HG02884 (cell line): ENCODE data around the gene DUSP23.

Experiments
- ATAC-seq: cut with Tn5 transposase; IDR thresholded peaks from one replicate; pipeline ENCODE4 v1.9.1; 2021; ENCODE audit warnings: mild to moderate bottlenecking, moderate library complexity; ENCODE audit not compliant: unreplicated experiment

Gene DUSP23

DNA sequence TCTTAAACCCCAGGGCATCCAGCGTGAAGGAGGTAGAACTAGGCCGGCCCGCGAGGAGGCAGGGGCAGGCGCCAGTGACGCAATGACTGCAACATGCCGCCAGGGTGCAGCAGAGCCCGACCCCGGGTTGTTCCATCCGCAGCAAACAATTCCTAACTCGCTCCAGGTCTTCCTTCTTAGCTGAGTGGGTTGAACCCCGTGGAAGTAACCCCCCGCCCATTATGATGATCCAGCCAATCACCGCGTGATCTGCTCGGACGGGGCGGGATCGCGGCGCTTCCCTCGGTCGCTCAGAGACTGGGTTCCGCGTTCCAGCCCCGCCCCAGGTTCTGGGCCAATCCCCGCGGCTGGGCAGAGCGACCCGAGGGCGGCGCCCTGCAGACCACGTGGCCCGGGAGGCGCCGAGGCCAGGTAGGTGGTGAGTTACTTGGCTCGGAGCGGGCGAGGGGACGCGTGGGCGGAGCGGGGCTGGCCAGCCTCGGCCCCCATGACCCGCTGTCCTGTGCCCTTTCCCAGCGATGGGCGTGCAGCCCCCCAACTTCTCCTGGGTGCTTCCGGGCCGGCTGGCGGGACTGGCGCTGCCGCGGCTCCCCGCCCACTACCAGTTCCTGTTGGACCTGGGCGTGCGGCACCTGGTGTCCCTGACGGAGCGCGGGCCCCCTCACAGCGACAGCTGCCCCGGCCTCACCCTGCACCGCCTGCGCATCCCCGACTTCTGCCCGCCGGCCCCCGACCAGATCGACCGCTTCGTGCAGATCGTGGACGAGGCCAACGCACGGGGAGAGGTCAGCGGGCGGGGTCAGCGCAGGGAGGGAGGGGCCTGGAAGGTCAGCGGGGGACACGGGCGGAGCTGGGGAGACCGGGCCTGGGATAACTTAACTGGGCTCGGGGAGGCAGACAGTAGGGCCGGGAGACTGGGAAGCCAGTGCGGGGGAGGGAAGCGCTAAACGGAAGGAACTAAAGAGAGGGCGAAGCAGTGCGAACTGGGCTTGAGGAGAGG is at the start of gene DUSP23:
Gene DUSP23 (plus strand): TSS at position 380 of the 1,000 bp plus-strand sequence. CDS start 139 bp downstream, at position 519.
- ATAC-seq: peak; percentile 99

DNA sequence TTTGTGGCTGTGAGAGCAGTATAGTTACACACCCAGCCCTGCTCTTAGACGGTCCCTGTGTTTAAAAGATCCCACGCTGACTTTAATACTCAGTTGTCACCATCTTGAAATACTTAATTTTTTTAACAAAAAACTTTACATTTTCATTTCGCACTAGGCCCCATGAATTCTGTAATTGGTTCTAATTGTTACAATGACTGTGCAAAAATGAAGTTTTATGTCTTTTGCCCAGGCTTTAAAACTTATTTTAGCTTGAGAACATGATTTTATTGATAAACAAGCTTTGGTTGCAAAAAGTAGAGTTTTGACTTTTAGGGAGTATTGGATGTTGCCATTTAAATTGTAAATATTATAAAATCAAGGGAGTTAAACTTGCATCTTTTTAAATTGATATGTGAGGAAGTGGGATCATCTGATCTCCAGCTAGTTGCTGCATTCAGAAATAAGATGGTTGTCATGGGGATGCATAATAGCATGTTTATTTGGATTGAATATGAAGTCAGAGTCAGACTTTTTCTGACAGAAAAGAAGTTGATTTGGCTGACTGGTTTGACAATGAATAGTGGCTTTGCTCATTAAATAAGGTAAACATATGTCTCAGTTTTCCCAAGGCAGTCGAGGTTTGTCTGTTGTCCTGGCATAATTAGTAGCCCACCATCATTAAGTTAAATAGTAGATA is 43.4 kb upstream of the DUSP23 start:
- no peak for ATAC-seq

- no peak for ATAC-seq
Observed at GRCh38 chr1:159743651-159744410, 36.9 kb upstream of the DUSP23 start.

GRCh38 chr1:159746666-159747065 is 34.1 kb upstream of the DUSP23 start:
- no peak for ATAC-seq

DNA sequence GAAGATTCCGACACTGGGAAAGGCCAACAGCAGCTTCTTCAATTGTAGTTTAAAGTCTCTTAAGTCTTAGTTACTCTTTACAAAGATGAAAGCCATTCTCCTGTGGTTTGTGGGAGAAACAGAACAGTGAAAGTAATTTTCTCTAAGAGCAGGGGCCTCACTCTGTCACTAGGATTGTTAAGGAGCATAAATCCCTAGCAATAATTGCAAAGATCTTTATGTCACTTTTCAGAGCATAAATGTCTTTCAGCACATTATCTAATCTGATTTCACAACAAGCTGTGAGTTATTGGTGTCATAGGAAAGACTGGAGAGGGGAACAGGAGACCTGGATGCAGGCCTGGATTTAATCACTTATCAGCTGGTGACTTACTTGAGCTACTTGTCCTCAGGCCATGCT is 32.4 kb upstream of the DUSP23 start:
- ATAC-seq: no peak

- no peak for ATAC-seq
Observed at GRCh38 chr1:159749630-159750029, 31.1 kb upstream of the DUSP23 start.

DNA sequence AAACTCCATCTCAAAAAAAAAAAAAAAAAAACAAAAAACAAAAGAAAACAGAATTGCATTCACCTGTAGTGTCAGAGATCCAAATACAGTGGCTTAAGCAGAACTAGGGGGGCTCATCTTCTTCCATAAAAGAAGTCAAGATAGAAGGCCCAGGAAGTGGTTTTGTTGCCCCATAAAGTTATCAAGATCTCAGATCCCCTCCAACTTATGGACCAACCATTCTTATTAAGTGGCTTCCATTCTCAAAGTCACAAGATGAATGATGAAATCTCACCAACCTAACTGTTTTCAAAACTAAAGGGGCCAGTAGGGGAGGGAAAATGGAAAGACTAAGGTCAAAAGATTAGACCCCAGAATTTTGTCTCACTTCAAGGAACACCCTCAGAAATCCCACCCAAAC is 30.1 kb upstream of the DUSP23 start:
- ATAC-seq: no peak

DNA sequence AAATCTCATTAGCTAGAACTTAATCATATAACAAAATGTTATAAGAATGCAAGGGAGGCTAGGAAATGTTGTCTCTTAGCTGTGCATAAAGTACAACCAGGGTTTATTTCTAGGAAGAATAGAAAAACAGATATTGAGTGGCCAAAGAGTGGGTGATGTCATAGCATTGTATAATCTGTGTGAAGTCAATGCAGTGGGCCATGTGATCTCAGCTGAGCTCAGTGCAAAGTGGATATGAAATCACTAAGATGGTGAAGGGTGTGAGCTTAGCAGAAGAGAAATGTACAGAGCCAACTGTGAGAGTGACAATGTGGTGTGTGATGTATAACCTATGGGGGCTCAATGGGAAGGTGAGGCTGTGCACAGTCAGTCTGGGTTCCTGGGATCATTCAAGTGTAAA is 29.7 kb upstream of the DUSP23 start:
- no peak for ATAC-seq

DNA sequence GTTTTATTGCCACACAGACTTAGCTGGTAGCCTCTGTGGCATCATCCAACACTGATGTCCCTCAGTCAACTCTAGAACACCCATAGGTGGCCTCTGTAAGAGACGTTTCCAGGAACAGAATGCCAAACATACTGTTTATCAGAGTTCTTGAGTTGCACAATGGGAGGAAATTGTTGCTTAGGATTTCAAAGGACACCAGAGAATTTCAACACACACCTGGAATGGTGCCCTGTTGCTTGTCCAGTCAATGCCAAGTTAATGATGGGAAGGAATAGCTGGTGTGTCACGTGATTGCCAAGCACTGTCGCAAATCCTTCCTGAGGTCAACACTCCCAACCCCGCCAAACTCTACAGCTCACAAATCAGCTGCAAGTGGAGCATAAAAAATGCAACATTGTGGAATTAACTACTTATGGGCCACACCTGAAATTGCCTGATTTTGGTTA is 28.6 kb upstream of the DUSP23 start:
- ATAC-seq: no peak

DNA sequence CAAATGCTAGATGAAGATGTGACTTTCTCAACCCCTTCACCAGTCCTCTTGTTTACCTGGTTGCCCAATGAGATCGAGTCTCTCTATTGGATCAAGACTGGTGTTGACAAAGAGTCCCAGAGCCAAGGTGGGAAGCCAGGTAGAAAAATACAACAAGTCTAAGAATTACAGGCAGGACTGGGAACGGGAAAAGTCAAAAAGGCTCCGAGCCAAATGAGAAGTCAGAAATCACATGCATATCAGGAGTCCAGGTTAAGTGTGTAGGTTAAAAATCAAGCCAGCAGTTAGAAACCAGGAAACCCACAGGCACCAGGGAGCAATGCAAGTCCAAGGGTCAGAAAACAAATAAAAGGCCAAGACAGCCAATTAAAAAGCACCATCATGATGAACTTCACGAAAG is 27.4 kb upstream of the DUSP23 start:
- ATAC-seq: no peak

- no peak for ATAC-seq
Observed at GRCh38 chr1:159755451-159756007, 25.2 kb upstream of the DUSP23 start.

DNA sequence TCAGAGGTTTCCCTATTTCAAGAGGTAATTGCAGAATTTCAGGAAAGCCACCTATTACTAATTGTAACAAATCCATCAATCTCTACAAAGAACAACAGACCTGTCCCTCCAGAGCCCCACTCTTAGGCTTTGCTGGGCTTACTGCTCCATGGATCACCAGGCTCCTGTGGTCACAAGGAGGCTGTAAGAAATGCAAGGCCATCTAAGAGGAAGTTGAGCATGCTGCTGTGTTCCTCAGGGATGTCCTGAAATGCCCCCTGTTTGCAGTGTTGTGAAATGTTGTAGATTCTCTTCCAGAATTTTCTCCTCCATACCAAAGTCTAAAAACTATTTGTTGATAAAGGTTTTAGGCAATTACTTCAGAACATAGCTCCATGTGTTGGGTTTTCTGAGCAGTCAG is 24.4 kb upstream of the DUSP23 start:
- ATAC-seq: no peak

GRCh38 chr1:159763686-159764085 is 17.1 kb upstream of the DUSP23 start:
- no peak for ATAC-seq

- no peak for ATAC-seq
Observed at GRCh38 chr1:159765806-159766205, 15.0 kb upstream of the DUSP23 start.

- ATAC-seq: no peak
Observed at GRCh38 chr1:159771127-159771895, 9.5 kb upstream of the DUSP23 start.

DNA sequence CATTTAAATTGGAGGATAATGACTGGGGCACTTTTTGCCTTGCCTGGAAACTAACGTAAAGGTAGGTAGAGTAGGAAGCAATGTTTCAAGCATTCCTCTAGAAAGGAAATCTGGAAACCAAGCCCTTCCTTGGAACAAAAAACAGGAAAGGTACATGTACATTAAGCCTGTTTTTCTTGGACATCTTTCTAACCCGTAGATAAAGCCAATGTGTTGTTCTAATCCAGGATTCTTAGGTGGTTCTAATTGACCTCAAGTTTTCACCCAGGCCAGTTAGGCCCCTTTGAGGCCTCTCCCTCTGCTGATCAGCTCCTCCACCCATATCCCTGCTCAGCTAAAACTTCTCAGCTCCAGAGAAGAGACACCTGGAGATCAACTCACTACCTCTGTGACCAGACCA is 6.3 kb upstream of the DUSP23 start:
- no peak for ATAC-seq

DNA sequence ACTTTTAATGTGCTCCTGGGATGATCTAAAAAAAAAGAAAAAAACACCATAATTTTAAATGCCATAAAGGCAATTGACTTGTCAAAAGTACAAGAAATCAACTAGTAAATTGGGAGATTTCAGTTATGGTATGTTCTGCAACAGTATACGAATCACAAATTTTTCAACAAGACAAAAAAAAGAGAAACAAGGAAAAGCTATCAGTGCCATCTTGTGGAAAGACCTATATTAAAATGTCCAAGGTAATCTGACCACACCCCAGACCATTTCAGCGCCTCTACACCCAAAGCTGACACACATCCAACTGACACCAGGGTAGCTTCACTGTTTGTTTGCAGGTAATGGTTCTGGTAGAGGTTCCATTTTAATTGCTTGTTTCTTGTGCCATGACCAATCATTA is 5.0 kb upstream of the DUSP23 start:
- ATAC-seq: no peak

DNA sequence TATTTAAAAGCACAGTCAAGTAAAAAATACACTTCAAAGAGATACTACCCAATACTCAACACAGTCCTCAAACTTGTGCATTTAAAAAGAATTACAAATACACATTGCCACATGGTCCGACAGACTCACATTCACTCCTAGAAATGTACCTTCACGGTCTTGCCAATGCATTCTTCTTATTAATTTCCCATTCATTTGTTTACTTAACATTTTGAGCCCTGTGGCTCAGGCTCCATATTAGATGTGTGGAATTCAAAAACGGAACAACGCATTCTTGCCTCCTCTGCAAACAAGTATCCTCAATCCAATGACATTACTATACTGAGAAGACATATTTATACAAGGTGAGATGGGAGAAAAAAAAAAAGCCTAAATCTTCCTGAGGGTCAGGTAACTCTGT is 2.5 kb upstream of the DUSP23 start:
- ATAC-seq: no peak

DNA sequence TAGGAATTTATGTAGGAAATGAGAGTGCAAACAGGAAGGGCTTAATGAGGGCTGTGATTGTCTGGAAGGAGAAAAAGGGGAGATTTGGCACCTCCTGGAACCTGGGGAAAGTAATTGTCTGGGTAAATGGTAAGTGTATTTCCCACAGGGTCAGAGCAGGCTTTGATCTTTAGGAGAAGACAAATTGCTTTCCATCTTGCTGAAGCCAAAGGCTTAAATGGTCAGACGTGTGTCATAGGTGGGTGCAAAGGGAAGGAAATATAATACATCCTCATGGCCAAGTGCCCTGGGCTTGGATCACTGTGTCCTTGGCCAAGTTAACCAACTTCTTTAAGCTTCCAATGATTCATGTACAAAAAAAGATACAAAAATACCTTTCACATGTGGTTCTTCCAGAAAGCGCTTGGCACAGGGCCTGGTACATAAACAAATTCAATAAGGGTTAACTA is 1.3 kb upstream of the DUSP23 start:
- no peak for ATAC-seq

DNA sequence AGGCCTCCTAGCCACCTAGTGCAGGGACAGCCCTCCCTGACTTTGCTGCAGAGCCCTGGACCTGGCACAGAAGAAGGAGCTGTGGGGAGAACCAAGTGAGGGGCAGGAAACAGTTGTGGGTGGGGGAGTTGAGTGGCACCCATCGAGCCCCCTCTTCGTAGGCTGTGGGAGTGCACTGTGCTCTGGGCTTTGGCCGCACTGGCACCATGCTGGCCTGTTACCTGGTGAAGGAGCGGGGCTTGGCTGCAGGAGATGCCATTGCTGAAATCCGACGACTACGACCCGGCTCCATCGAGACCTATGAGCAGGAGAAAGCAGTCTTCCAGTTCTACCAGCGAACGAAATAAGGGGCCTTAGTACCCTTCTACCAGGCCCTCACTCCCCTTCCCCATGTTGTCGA is 1.2 kb downstream of the DUSP23 start:
- ATAC-seq: no peak
